Neural progenitor cell (in vitro differentiated cells): Measurements from ENCODE around the gene FAM168B. TPM values are rescaled to one million over a fixed set of nuclear protein-coding genes. Genes with fewer than 3 reads are reported as not detected.

Source experiments
- DNase-seq: peaks from one replicate; pipeline ENCODE4 v3.0.0-alpha.2; 2016; ENCODE audit warnings: low spot score
- H2AFZ ChIP-seq: fragments of 200-600 bp; sonication (generic); replicated peaks from 2 replicates; pipeline ENCODE4 v1.6.1; 2016; ENCODE audit warnings: antibody characterized with exemption
- H3F3A ChIP-seq: fragments of 200-600 bp; sonication (generic); 2 replicates; pipeline ENCODE4 v1.6.1; 2016; ENCODE audit warnings: antibody characterized with exemption, low read depth
- H3K27ac ChIP-seq: fragments of 200-600 bp; sonication (generic); 2 replicates; pipeline ENCODE4 v1.5.1; 2016; ENCODE audit warnings: mild to moderate bottlenecking
- H3K27me3 ChIP-seq: fragments of 200-600 bp; sonication (generic); 2 replicates; pipeline ENCODE4 v1.6.1; 2016; ENCODE audit warnings: mild to moderate bottlenecking, moderate library complexity
- H3K36me3 ChIP-seq: fragments of 200-600 bp; sonication (generic); 2 replicates; pipeline ENCODE4 v1.5.1; 2016
- H3K4me1 ChIP-seq: fragments of 200-600 bp; sonication (generic); 2 replicates; pipeline ENCODE4 v1.6.1; 2016; ENCODE audit warnings: mixed run types
- H3K4me2 ChIP-seq: fragments of 200-600 bp; sonication (generic); 2 replicates; pipeline ENCODE4 v1.6.1; 2016
- H3K4me3 ChIP-seq: fragments of 200-600 bp; sonication (generic); 2 replicates; pipeline ENCODE4 v1.5.1; 2016
- H3K79me2 ChIP-seq: fragments of 200-600 bp; sonication (generic); 2 replicates; pipeline ENCODE4 v1.6.1; 2016; ENCODE audit warnings: low read depth
- H3K9ac ChIP-seq: fragments of 200-600 bp; sonication (generic); 2 replicates; pipeline ENCODE4 v1.6.1; 2016
- H3K9me3 ChIP-seq: fragments of 200-600 bp; sonication (generic); 2 replicates; pipeline ENCODE4 v1.5.1; 2016; ENCODE audit warnings: low read depth
- H4K20me1 ChIP-seq: fragments of 200-600 bp; sonication (generic); 2 replicates; pipeline ENCODE4 v1.6.1; 2016; ENCODE audit warnings: low read depth
- H3K27ac Mint-ChIP-seq: 3 replicates; pipeline ENCODE4 v1.8.0; 2021; ENCODE audit warnings: mixed read lengths
- H3K27me3 Mint-ChIP-seq: 2 replicates; pipeline ENCODE4 v1.8.0; 2022; ENCODE audit warnings: low read depth, mild to moderate bottlenecking, inconsistent platforms, moderate library complexity, mixed read lengths; ENCODE audit not compliant: insufficient read depth
- H3K36me3 Mint-ChIP-seq: 3 replicates; pipeline ENCODE4 v1.8.0; 2021; ENCODE audit warnings: mixed read lengths
- H3K4me1 Mint-ChIP-seq: 3 replicates; pipeline ENCODE4 v1.8.0; 2021; ENCODE audit warnings: mixed read lengths
- H3K4me3 Mint-ChIP-seq: 3 replicates; pipeline ENCODE4 v1.8.0; 2021; ENCODE audit warnings: mild to moderate bottlenecking, moderate library complexity, mixed read lengths
- H3K9me3 Mint-ChIP-seq: 3 replicates; pipeline ENCODE4 v1.8.0; 2020; ENCODE audit warnings: mixed read lengths
- CTCF ChIP-seq: fragments of 200-600 bp; sonication (generic); IDR thresholded peaks from 2 replicates; pipeline ENCODE4 v1.5.1; 2017; ENCODE audit warnings: antibody characterized with exemption, mild to moderate bottlenecking
- EZH2 ChIP-seq: fragments of 200-600 bp; sonication (generic); IDR thresholded peaks from 2 replicates; pipeline ENCODE4 v1.6.1; 2017; ENCODE audit warnings: antibody characterized with exemption, mild to moderate bottlenecking, moderate library complexity
- EZH2phosphoT487 ChIP-seq: fragments of 200-600 bp; sonication (generic); IDR thresholded peaks from 2 replicates; pipeline ENCODE4 v1.6.1; 2017; ENCODE audit warnings: antibody characterized with exemption
- total RNA-seq: library from RNA; depleted of rRNA; stranded (reverse); fragments of >200 nt; gene quantifications from 2 replicates; pipeline ENCODE4 v1.2.3, GENCODE V29; 2015; ENCODE audit warnings: low replicate concordance

Gene FAM168B
- total RNA-seq, 1 donor from 2014 or later: 63.0 TPM

DNA sequence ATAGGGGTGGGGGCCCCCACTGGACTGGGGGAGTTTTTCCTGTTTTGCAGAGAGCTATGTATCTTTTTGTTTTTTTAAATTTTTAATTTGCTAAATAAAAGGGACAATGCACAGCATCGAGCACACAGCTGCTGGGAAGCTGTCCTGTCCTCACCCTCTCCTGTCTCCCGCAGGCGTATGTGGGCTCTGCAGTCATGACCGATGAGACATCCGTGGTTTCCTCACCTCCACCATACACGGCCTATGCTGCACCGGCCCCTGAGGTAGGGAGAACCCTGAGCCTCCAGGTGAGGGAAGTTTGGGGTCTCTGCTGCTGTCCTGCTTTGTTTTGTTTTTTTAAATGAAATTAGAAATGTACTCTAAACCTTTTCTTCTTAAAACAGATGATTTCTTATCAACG is 39.5 kb upstream of the FAM168B start:
- Histone ChIP-seq H4K20me1 (peaks cover 17% of the 10 kb centered on the region), H3K27ac (no peak overlapping the region), H3K9ac (no peak overlapping the region), H2AFZ (no peak overlapping the region), H3F3A (peaks cover 5% of the 10 kb centered on the region), H3K79me2 (peaks cover 8% of the 10 kb centered on the region), H3K36me3 (peaks cover 10% of the 10 kb centered on the region), H3K4me1 (peaks cover 4% of the 10 kb centered on the region), H3K27me3 (no peaks in the 10 kb centered on the region), H3K4me2 (no peak overlapping the region), H3K4me3 (no peak overlapping the region), H3K9me3 (no peaks in the 10 kb centered on the region)
- H3K4me3 Mint-ChIP-seq: no peak overlapping the region
- peaks cover 3% of the 10 kb centered on the region for H3K4me1 Mint-ChIP-seq
- H3K36me3 Mint-ChIP-seq: peaks cover 29% of the 10 kb centered on the region
- peaks cover 3% of the 10 kb centered on the region for H3K9me3 Mint-ChIP-seq
- TF ChIP-seq EZH2phosphoT487: no peak
- no peak for TF ChIP-seq EZH2
- TF ChIP-seq CTCF: no peak
- no peak overlapping the region for H3K27ac Mint-ChIP-seq
- H3K27me3 Mint-ChIP-seq: no peaks in the 10 kb centered on the region
- DNase-seq: no peak

GRCh38 chr2:131130298-131130596 is 37.0 kb upstream of the FAM168B start:
- H3K4me1 Mint-ChIP-seq: peaks cover 3% of the 10 kb centered on the region
- no peak overlapping the region for H2AFZ ChIP-seq
- peaks cover 4% of the 10 kb centered on the region for H3K4me1 ChIP-seq
- no peak overlapping the region for H3K9ac ChIP-seq
- no peak overlapping the region for H3K4me3 Mint-ChIP-seq
- H3K36me3 ChIP-seq: peaks cover 10% of the 10 kb centered on the region
- no peak overlapping the region for H3K27ac ChIP-seq
- no peaks in the 10 kb centered on the region for H3K27me3 ChIP-seq
- no peak overlapping the region for H3K4me3 ChIP-seq
- H3K36me3 Mint-ChIP-seq: peaks cover 32% of the 10 kb centered on the region
- no peak for DNase-seq
- no peaks in the 10 kb centered on the region for H3K9me3 Mint-ChIP-seq
- peaks cover 5% of the 10 kb centered on the region for H3F3A ChIP-seq
- H3K79me2 ChIP-seq: no peaks in the 10 kb centered on the region
- no peak for TF ChIP-seq EZH2
- TF ChIP-seq CTCF: no peak
- no peak for TF ChIP-seq EZH2phosphoT487
- H4K20me1 ChIP-seq: peaks cover 12% of the 10 kb centered on the region
- H3K9me3 ChIP-seq: no peaks in the 10 kb centered on the region
- no peak overlapping the region for H3K4me2 ChIP-seq
- no peaks in the 10 kb centered on the region for H3K27me3 Mint-ChIP-seq
- H3K27ac Mint-ChIP-seq: no peak overlapping the region

- peaks cover 31% of the 10 kb centered on the region for H4K20me1 ChIP-seq
- Mint-ChIP-seq H3K27ac (no peak overlapping the region), H3K36me3 (peaks cover 35% of the 10 kb centered on the region), H3K9me3 (no peaks in the 10 kb centered on the region), H3K4me1 (peaks cover 9% of the 10 kb centered on the region), H3K27me3 (no peaks in the 10 kb centered on the region), H3K4me3 (no peak overlapping the region)
- H3K4me3 ChIP-seq: no peak overlapping the region
- H3K79me2 ChIP-seq: peaks cover 18% of the 10 kb centered on the region
- H3K9ac ChIP-seq: no peak overlapping the region
- no peak overlapping the region for H3K4me2 ChIP-seq
- no peaks in the 10 kb centered on the region for H3K27me3 ChIP-seq
- no peak for DNase-seq
- peaks cover 4% of the 10 kb centered on the region for H3K4me1 ChIP-seq
- TF ChIP-seq EZH2: no peak
- TF ChIP-seq EZH2phosphoT487: no peak
- TF ChIP-seq CTCF: no peak
- no peaks in the 10 kb centered on the region for H3K9me3 ChIP-seq
- H3K36me3 ChIP-seq: peaks cover 10% of the 10 kb centered on the region
- H2AFZ ChIP-seq: no peak overlapping the region
- H3F3A ChIP-seq: peaks cover 5% of the 10 kb centered on the region
- H3K27ac ChIP-seq: no peak overlapping the region
Observed at GRCh38 chr2:131127981-131128380, 34.7 kb upstream of the FAM168B start.

DNA sequence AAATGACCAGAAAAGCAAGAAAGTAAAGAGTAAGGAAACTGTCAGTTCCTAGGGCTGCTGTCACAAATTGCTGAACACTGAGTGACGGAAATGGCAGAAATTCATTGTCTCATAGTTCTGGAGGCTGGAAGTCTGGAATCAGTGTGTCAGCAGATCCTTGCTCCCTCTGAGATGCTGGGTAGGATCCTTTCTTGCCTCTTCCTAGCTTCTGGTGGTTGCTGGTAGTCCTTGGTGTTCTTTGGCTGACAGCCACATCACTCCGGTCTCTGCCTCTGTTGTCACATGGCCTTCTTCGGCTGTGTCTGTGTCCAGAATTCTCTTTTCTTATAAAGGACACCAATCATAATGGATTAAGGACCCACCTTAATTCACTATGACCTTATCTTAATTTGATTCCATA is 33.8 kb upstream of the FAM168B start:
- Histone ChIP-seq H3F3A (peaks cover 5% of the 10 kb centered on the region), H3K79me2 (peaks cover 26% of the 10 kb centered on the region), H3K9ac (no peak overlapping the region), H3K36me3 (peaks cover 10% of the 10 kb centered on the region), H3K27me3 (no peaks in the 10 kb centered on the region), H4K20me1 (peaks cover 35% of the 10 kb centered on the region), H3K4me3 (no peak overlapping the region), H3K4me2 (no peak overlapping the region), H3K4me1 (peaks cover 4% of the 10 kb centered on the region), H2AFZ (no peak overlapping the region), H3K9me3 (no peaks in the 10 kb centered on the region), H3K27ac (no peak overlapping the region)
- Mint-ChIP-seq H3K27ac (no peak overlapping the region), H3K27me3 (no peaks in the 10 kb centered on the region), H3K4me1 (peaks cover 9% of the 10 kb centered on the region), H3K36me3 (peaks cover 44% of the 10 kb centered on the region), H3K4me3 (no peak overlapping the region), H3K9me3 (no peaks in the 10 kb centered on the region)
- no peak for DNase-seq
- TF ChIP-seq EZH2 (no peak), EZH2phosphoT487 (no peak), CTCF (no peak)
